GM19193 (cell line): ENCODE measurements around the gene ACTRT2.

ENCODE experiments used
- POLR2A ChIP-seq: IDR thresholded peaks from 4 replicates; pipeline ENCODE4 v1.6.1; 2011; ENCODE audit not compliant: insufficient read depth, insufficient read length; ENCODE audit errors: extremely low read depth

Gene ACTRT2

GRCh38 chr1:3028531-3029282 lies 7.4 kb downstream of the ACTRT2 start:
- no peak for TF ChIP-seq POLR2A

GRCh38 chr1:3029481-3029961 lies 8.3 kb downstream of the ACTRT2 start:
- no peak for TF ChIP-seq POLR2A

DNA sequence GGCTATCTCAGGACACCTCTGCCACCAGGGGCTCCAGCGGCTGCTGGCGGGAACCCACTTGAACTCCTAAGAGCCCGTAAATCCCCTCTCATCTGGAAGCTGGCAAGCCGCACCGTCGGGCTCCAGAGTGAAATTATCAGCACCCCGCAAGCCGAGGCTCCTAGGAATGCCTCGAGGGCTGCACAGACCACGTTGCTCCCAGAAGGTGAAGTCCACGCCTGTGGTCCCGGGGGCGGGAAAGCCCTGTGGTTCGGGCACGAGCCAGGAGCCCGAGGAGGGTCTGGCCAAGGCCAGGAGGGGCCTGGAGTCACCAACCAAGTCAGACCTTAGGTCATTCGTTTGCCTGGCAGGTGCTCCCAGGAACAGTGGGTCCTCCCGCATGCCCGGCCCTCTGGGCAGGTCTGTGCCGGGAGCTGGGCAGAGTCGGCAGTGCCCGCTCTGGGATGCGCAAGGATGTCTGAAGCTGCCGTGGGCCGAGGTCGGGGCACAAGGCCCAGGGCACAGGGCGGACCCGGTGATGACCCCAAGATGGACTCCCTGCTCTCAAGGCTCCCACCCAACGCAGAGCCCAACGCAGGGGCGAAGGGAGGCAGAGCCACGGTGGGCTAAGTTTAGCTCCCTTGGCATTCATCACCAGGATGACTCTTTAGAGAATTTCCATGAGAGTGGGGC lies 8.9 kb downstream of the ACTRT2 start:
- TF ChIP-seq POLR2A = no peak

GRCh38 chr1:3030663-3031381 lies 9.6 kb downstream of the ACTRT2 start:
- TF ChIP-seq POLR2A = no peak

GRCh38 chr1:3031401-3032221 lies 10.3 kb downstream of the ACTRT2 start:
- no peak for TF ChIP-seq POLR2A

DNA sequence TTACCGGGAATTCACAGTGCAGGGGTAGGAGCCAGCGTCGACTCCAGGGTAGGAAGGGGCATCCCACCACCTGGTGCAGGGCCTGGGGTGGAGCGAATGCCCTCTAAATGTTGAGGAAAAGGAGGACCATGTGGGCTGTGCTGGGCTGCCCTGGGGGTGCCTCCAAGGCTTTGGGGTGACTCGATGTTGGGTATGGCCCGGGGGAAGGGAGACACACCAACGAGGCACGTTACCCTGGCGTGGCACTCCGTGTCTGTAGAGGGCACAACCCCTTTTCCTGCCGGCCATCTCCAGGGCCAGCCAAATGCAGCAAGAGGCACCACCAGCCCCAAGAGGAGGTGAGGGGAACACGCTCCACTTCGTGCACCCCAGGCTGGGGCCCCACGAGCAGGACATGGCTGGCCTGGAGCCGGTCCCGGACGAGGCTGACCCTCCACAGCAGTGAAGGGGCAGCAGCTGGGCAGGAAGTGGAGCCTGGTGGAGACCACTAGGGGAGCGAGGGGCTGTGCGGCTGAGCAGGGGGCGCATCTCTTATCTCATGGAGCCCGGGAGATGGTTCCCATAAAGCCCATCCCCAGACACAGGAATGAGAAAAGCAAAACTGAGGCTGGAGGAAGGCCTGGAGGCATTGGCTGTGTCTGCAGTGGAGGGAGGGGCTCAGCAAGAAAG lies 11.2 kb downstream of the ACTRT2 start:
- TF ChIP-seq POLR2A = no peak

DNA sequence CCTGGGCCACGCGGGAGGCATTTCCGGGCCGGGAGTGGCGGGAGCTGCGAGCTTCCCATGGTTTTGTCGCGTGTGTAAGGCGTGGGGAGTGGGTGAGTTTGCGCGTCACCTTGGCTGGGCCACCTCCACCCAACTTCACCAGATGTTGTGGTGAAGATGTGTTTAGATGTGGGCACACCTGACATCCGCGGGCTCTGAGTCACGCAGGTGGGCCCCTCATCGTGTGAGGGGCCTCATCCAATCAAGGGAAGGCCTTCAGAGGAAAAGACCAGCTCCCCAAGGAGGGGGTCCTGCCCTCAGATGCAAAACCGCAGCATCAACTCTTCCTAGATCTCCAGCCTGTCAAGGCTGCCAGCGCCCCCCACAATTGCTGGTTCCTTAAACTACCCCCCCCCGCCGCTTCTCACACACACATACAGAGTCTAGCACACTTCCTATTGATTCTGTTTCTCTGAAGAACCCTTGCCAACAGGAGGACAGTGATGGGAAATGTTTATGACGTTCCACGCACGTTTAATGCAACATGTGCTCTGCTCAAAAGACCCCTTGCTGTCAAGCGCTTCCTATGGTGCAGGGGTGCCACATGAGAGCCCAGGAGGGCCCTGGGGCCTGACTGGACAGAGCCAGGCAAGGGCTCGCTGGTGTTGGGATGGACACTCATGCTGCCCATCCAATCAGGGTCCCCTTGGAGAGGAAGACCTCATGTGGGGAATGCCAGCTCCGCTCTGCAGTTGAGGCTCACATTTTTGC lies 11.9 kb downstream of the ACTRT2 start:
- TF ChIP-seq POLR2A = no peak

DNA sequence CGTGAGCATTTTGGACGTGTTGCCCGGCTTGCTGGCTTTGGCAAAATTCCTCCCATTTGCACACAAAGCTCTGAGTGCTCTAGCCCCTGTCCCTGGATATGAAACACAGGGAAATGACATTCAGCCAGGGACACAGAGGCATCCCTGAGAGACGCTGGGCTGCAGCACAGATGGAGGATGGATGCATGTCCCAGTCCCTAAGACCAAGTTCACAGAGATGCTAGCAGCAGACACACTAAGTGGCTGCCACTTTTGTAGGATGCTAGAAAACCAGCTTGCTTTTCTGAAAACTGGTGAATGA lies 12.5 kb downstream of the ACTRT2 start:
- no peak for TF ChIP-seq POLR2A

GRCh38 chr1:3034162-3034561 lies 12.9 kb downstream of the ACTRT2 start:
- no peak for TF ChIP-seq POLR2A

DNA sequence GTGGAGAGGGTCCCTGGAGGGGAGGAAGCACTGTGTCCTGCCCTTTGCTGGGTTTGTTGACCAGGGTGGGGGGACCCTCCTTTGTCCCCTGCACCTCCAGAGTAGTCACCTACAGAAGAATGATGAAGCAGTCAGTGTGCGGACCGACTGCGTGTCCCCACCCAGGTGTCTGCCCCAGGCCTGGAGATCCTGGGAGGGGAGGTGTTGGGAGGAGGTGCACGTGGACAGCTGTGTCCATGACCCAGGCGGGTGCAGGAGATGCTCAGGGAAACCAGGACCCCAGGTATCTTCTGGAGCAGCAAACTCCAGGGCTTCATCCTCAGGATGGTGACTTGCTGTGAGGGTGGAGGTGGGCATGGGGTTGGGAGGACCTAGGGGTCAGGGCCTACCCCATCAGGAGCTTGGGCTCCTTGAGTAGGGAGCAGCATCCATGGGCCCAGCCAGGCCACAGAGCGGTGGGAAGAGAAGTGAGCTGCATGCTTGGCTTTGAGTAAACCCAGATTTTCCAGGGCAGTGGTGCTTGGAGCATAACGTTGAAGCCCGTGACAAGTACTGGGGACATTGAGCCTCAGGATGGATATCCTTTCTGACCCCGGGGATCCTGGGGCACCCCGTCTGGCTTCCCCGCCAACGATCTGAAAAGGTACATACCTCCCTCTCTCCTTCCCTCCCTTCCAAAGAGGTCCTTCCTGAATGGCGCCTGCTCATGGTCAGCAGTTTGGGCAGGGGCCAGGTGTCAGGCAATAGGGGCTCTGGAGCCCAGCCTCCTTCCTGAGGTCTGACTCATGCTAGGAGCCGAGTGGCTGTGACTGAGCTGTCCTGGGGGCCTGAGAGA lies 13.7 kb downstream of the ACTRT2 start:
- no peak for TF ChIP-seq POLR2A

DNA sequence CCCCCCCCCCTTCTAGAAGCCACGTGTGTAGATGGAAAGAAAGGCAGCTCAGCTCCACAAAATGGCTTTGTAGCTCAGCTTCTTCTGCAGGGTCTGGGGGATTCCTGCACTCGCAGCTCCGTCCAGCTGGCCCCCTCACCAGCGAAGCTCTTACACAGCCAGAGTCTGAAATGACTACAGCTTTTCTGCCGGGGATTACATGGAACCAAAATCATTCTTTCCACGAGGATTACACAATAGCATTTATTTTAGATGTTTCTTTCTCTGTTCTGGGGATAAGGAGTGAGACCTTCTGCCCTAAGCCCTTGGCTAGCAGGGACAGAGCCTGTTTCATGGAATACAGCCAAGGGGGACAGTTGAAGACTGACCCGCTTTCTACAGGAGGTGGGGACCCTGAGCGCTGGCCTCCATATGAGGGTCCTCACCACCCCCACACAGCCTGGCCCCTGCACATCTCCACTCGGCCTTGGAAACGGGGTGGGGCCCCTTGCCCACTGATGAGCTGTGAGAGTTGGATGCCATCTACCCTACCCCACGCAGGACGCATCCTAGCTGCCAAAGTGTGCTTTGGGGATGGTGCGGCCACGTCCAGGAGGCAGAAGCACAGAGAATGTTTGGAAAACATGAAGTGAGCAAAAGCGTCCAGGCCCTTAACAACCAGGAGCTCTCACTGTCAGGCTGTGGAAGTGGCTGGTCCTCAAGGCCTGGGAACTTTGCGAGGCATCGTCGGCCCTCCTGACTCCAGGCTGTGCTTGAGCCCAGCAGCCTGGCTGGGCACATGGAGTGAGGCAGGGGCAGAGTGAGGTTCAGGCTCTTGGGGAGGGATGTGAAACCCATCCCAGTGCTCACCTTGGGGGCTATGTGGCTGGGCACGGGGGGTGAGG lies 14.5 kb downstream of the ACTRT2 start:
- TF ChIP-seq POLR2A = no peak
